GM10266 (cell line): ENCODE data around the gene EMILIN1.

ENCODE experiments used
- DNase-seq: peaks from one replicate; pipeline ENCODE4 v3.0.0; 2012; ENCODE audit errors: extremely low spot score
- TF ChIP-seq, protein P1 (sequence below): IDR thresholded peaks from 2 replicates; pipeline ENCODE4 v1.5.1; 2012; ENCODE audit warnings: mild to moderate bottlenecking, low read depth; ENCODE audit not compliant: control insufficient read depth, insufficient read depth; ENCODE audit errors: missing control alignments

Gene EMILIN1

DNA sequence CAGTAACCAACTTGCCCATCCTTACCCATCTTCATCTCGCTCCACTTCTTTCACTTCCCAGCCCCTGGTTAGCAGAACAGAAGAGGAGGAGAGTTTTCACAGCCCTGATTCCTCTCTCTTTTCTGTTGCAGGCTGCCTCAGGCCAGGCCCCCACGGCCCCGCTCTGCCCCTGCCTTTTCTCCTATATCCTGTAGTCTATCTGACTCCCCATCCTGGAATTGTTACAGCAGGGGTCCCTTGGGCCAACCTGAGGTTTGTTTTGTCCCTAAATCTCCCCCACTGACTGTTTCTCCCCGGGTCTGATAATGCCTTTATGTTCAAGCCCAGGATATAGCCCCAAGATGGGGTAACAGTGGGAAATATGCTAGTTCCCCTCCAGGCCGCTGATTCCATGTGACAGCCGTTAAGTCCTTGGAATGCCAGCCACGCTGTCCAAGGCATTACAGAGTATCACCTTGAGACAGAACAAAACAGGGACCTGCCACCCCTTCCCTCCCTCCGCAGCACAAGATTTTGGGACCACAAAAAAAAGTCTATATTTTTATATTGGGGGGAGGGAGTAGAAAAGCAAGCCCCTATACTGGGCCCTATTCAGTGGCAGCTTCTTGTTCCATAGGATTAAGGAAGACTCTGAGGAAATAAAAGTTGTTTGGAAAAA lies 8.3 kb upstream of the EMILIN1 start:
- TF ChIP-seq, protein P1, sequence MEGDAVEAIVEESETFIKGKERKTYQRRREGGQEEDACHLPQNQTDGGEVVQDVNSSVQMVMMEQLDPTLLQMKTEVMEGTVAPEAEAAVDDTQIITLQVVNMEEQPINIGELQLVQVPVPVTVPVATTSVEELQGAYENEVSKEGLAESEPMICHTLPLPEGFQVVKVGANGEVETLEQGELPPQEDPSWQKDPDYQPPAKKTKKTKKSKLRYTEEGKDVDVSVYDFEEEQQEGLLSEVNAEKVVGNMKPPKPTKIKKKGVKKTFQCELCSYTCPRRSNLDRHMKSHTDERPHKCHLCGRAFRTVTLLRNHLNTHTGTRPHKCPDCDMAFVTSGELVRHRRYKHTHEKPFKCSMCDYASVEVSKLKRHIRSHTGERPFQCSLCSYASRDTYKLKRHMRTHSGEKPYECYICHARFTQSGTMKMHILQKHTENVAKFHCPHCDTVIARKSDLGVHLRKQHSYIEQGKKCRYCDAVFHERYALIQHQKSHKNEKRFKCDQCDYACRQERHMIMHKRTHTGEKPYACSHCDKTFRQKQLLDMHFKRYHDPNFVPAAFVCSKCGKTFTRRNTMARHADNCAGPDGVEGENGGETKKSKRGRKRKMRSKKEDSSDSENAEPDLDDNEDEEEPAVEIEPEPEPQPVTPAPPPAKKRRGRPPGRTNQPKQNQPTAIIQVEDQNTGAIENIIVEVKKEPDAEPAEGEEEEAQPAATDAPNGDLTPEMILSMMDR = no peak
- DNase-seq = no peak

DNA sequence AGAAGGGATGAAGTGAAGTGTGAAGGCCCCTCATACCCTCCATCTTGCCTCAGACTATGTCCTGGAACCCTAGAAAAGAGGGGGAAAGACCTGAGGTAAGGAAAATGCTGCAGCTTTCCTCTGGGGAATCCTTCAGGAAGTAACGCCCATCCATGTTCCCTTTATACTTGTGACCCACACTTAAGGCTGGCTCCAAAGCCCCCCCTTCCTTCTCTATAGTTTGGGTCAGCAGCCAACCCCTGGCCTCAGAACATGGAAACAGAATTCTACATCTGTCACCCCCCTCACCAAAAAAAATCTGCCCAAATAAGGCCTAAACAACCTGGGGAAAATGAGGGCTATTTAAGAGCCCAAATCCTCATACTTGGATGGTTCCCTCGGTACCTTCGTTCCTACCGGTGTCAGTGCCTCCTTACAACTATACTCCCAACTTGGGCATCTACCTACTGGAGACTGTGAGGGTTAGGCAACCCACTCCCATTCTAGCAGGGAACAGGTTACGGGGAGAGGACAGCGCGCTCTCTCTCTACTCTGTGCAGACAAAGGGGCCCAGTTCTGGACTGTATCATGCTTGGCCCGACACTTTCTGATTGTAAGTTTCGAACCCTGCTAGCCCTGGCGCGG lies 7.7 kb upstream of the EMILIN1 start:
- TF ChIP-seq, protein P1 = no peak
- DNase-seq = no peak

DNA sequence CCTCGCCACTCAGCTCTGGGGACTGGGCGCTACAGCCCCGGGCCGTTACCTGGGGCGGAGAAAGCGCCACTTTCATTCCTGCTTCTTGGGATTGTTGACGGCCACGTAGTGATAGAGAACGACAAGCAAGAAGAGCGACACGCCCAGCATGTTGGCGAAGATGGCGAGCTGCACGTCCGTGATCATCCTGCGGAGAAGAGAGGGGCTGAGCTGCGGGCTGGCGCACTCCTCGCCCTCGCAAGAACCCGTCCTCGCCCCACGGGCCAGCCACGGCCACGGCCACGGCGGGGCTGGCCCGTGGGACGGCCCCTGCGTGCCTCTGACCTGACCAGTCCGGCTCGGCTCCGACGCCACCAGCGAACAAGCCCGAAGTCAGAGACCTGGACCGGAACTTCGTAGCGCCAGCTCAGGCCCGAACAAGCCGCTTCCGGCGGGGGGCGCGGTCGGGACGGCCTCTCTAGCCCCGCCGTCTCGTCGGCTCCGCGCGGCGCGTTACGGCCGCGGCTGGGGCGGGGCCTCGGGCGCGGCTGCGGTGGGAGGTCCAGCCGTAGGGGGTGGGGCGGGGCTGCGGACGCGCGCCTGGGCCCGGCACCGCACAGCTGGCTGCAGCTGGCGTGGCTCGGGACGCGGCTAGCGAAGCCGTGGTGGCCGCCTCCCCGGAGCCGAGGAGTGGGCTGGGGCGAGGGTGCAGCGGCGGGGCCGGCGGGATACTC lies 7.0 kb upstream of the EMILIN1 start, which contains the start of gene OST4:
TSS of gene OST4 (minus strand) at position 378 of the 713 bp plus-strand sequence.
- TF ChIP-seq, protein P1 = peak; percentile 16
- DNase-seq = peak; percentile 98

GRCh38 chr2:27071990-27072830 lies 6.2 kb upstream of the EMILIN1 start:
- DNase-seq = peak; percentile 62
- TF ChIP-seq, protein P1 = no peak

DNA sequence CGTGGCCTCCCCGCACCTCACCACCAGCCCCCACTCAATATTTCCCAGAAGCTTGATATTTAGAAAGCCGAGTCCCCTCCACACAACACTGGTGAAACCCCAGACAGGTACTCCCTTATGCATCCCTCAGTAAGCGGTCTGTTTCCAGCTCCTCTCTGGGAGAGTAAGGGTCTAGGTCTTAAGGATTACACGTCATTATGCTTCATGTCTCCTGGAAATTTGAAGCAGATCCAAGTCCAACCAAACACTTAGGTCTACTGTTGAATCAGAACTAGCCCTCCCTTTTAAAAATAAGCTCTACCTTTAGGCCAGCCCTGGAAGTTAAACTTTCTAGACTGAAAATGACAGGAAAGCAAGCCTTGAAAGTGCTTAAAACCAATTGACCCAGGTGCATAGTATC lies 5.5 kb upstream of the EMILIN1 start:
- no peak for DNase-seq

GRCh38 chr2:27073782-27074181 lies 4.6 kb upstream of the EMILIN1 start:
- TF ChIP-seq, protein P1 = no peak
- DNase-seq = no peak

More for the DNA sequence above, 5.5 kb upstream of the EMILIN1 start:
- TF ChIP-seq, protein P1 = no peak
